GM19238 (cell line): ENCODE measurements around the gene ANKRD13C.
A peak's percentile ranks its signal among the peaks of the same experiment; 100 is the strongest.
"Not testable (repeated sequence)": the region's sequence is repeated elsewhere in the genome, so short reads cannot be mapped to it uniquely, and the experiment has no call there.

Experiments used
- DNase-seq: peaks from one replicate; pipeline ENCODE4 v3.0.0; 2011; ENCODE audit warnings: low spot score; ENCODE audit not compliant: insufficient read length

ANKRD13C gene, protein sequence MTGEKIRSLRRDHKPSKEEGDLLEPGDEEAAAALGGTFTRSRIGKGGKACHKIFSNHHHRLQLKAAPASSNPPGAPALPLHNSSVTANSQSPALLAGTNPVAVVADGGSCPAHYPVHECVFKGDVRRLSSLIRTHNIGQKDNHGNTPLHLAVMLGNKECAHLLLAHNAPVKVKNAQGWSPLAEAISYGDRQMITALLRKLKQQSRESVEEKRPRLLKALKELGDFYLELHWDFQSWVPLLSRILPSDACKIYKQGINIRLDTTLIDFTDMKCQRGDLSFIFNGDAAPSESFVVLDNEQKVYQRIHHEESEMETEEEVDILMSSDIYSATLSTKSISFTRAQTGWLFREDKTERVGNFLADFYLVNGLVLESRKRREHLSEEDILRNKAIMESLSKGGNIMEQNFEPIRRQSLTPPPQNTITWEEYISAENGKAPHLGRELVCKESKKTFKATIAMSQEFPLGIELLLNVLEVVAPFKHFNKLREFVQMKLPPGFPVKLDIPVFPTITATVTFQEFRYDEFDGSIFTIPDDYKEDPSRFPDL

DNA sequence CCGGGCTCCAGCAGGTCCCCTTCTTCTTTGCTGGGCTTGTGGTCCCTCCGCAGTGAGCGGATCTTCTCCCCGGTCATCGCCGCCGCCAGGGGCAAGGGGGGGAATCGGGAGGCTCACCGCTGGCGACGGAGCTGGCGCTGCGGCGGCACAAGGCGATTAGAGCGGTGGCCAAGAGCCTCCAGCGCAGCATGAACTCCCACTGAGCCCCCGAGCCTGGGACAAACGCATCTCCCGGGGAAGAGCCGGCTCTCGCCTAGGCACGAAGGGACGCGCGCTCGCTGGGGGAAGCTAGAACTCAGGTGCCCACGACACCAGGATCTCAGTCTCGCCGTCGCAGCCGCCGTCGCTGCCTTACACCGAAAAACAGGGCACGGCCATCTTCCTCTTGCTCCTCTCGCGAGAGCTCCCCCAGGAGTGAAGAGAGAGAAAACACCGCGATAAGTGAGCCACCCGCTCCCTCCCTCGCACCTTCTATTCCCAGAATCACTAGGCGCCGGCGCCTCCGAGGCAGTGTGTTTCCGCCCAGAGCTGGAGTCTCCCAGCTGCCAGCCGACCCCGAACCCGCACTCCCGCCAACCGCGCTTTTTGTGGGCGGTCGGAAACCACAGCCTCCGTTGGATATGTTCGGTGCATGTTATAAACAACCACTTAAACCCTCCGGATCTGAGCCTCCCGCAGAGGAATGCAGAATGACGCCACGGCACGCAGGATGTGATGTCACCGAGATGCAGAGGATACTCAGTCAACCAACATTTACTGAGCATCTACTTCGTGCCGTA lies at the start of gene ANKRD13C:
Gene ANKRD13C, minus strand, starts transcription at position 391 of the 779 bp plus-strand sequence. Its CDS starts 314 bp downstream, at position 77.
- peak; percentile 87 for DNase-seq

DNA sequence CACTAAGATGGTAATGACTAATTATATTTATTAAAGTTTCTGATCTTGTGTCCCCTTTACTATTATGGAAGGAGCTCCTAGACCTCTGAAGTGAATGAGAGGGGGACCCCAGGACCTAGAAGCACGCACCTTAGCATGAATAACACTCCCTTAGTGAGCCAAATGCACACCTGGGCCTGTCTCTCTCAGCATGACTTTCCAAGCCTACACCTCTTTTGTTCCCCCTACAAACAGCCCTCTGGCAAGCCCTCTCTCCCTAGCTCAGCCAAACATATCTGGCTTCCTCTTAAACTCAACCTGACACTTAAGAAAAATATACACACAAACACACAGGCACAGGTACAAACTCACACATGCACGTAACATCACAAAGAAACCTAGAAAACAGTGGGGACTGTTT lies 49.2 kb upstream of the ANKRD13C start:
- DNase-seq = no peak

DNA sequence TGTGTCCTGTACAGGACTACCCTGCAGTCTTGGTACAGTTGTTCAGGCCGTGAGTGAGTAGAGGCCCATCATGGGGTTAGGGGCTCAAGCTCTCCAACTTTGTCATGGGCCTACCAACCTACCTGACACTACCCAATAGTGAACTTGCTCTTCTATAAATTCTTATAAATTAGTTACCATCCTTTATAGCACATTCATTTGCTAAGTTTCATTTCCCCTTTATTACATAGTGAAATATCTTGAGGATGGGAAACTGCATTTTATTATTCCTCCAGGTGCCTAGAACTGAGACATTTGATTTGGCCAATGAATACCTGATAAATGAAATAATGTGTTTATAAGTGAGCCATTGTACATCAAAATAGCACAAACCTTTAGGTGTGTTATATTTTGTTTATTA lies 47.5 kb upstream of the ANKRD13C start:
- DNase-seq = no peak

DNA sequence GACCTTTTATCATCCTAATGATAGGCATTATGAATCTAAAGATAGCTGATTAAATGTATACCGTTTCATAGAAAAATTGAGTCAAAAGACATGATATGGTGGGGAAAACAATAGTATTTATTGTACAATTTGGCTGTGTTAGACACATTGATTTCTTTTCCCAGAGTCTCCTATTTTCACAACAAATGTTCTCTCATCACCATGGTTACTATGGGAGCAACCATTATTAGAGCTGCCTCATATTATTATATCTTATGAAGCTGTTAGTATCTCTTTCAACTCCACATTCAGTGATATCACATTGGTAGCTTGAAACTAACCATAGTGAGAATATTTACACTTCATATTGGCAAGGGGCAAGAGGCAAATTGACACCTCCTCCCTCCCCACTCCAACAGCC lies 45.8 kb upstream of the ANKRD13C start:
- no peak for DNase-seq

DNA sequence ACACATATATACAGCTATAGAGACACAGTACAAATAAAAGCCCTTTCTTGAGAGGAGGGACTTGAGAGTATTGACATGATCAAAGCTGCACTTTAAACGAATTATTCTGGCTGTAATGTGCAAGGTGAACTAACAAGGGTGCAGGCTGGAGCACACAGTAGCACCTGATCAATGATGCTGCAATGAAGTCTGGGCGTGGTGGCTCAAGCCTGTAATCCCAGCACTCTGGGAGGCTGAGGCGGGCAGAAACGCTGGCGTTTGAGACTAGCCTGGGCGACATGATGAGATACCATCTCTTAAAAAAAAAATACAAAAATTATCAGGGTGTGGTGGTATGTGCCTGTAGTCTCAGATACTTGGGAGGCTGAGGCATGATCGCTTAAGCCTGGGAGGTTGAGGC lies 42.5 kb upstream of the ANKRD13C start:
- no peak for DNase-seq

DNA sequence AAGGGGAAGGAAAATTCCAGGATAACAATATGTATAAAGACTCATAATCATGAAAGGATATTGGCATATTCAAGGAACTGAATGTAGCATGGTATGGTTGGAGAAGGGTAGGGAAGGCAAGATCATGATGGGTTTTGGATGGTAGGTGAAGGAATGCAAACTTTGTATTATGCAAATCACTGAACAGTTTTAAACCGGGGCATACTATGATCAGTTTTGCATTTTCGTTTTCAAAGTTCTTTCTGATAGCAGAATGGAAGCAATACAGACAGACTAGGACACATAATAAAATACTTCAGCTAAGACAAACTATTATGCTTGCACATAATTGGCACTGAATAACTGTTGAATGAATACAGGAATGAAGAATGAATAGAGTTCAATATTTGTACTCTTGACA lies 42.1 kb upstream of the ANKRD13C start:
- no peak for DNase-seq

DNA sequence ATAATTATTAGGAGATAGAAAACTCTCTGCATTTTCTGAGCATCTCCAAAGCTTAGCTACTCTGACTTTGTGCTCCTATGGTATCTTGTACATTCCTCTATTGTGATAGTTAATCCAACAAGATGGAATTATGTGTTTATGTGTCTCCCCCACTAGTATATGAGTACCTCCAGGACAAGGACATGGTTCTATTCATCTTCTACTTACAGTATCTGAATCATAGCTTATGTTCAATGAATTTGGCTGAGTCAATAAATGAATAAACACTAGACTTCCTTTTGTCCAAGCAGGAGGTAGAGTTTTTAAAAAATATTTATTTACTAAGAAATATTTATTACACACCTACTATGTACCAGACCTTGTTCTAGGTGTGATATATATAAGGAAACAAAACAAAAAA lies 38.1 kb upstream of the ANKRD13C start:
- DNase-seq = no peak

DNA sequence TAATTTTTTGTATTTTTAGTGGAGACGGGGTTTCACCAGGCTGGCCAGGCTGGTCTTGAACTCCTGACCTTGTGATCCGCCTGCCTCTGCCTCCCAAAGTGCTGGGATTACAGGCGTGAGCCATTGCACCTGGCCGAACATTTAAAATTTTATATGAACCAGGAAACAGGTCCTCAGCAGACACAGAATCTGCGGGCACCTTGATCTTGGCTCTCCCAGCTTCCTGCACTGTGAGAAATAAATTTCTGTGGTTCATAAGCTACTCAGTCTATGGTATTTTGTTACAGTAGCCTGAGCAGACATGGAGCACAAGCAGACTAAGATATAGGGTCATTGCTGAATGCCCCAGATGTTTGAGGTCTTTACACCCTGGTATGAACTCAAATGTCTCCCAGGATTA lies 33.0 kb upstream of the ANKRD13C start:
- DNase-seq = no peak

DNA sequence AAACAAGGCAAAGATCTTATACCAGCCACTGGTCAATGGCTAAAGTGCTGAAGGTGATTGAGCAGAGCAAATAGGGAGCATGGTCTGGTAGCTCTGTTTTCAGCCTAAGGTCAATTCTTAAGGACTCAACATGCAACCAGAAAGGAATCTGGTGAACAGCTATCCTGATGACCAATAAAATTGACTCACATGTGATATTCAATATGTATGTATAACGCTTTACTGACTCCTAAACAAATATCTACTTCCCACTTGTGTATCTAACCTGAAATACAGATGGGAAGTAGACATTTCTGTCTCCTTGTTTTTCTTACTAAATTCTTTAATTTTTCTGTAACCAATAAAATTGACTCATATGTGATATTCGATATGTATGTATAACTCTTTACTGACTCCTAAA lies 31.6 kb upstream of the ANKRD13C start:
- no peak for DNase-seq

DNA sequence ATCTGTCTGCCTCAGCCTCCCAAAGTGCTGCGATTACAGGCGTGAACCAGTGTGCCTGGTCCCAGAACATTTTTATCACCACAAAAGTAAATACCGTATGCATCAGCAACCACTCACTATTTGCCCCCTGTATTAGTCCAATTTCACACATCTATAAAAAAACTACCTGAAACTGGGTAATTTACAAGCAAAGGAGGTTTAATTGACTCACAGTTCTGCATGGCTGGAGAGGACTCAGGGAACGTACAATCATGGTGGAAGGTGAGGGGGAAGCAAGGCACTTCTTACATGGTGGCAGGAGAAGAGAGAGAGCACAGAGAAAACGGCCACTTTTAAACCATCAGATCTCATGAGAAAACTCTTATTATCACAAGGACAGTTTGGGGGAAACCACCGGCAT lies 31.0 kb upstream of the ANKRD13C start:
- DNase-seq = no peak

DNA sequence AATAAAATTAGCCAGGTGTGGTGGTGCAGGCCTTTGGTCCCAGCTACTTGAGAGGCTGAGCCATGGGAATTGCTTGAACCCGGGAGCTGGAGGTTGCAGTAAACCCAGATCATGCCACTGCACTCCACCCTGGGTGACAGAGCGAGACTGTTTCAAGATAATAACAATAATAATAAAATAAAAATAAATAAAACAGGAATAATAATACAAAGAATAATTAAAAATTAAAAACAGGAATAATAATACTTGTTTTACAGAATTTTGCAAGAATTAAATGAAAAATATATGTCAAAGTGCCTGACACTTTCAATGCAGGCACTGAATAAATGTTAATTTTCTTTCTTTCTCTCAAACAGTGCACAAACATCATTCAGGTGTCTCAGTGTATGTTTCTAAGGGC lies 30.0 kb upstream of the ANKRD13C start:
- no peak for DNase-seq

DNA sequence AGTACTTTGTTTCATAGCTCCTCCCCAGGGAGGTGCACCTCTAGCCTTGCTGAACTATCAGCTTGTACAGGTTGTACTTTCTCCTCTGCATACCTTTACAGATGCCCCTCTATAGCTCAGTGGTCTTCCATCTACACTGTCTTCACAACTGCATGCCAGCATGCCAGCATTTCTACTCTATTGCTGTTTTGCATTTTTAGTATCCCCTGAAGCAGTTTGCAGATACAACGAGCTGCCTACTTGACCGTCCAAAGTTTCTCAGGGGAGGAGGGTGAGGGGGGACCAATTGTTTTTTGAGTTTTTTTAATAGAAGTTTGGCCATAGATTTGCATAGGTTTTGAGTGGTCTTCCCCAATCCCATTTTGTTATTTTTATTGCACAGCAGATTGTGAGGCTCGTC lies 29.0 kb upstream of the ANKRD13C start:
- no peak for DNase-seq

DNA sequence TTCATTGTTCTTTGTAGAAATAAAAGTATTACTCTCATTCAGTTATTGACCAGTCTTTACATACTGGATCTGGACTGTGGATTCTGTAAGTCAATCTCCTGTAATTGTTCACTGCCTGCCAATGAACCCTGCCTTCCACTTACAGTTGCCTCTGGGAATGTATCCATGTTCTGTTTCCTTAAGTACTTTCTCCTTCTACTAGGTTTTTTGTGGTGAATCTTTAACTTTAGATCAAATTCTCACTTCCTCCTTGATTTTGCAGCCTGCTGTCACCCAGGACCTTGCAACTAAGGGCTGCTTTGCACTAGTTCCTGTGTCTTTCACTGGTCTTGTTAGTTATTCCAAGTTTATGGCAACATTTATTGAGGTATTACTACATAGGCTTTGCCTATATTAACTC lies 28.2 kb upstream of the ANKRD13C start:
- peak; percentile 20 for DNase-seq

DNA sequence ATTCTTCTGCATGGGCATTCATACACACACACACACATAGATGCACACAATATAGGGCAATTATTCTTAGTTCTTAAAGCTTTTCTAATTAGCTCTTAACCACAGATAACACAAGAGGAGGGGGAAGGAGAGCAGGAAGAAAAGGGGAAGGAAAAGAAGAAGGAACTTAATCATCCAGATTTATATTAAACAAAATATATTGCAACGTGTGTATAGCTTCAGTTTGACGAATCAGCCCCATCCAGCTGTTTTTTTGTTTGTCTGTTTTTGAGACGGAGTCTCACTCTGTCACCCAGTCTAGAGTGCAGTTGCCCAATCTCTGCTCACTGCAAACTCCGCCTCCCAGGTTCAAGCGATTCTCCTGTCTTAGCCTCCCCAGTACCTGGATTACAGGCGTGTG lies 21.7 kb upstream of the ANKRD13C start:
- no peak for DNase-seq

DNA sequence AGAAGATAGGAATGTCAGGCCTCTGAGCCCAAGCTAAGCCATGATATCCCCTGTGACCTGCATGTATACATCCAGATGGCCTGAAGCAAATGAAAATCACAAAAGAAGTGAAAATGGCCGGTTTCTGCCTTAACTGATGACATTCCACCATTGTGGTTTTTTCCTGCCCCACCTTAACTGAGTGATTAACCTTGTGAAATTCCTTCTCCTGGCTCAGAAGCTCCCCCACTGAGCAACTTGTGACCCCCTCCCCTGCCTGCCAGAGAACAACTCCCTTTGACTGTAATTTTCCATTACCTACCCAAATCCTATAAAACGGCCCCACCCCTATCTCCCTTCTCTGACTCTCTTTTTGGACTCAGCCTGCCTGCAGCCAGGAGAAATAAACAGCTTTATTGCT lies 19.1 kb upstream of the ANKRD13C start:
- not testable (repeated sequence) for DNase-seq

DNA sequence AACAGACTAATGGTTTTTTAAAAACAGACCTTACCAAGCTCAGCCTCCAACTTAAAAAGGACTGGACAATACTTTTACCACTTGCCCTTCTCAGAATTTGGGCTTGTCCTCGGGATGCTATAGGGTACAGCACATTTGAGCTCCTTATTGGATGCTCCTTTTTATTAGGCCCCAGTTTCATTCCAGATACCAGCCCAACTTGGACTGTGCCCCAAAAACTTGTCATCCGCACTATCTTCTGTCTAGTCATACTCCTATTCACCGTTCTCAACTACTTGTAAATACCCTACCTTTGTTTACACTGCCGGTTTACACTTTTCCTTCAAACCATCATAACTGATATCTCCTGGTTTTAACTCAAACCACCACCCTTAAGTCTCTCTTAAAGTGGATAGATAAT lies 17.9 kb upstream of the ANKRD13C start:
- DNase-seq = no peak

DNA sequence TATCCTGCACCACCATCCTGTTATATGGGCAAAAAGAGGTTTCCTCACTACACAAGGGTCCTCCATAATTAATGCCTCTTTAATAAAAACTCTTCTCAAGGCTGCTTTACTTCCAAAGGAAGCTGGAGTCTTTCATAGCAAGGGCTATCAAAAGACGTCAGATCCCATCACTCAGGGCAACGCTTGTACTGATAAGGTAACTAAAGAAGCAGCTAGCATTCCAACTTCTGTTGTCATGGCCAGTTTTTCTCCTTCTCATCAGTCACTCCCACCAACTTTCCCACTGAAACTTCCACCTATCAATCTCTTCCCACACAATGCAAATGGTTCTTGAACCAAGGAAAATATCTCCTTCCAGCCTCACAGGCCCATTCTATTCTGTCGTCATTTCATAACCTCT lies 17.1 kb upstream of the ANKRD13C start:
- not testable (repeated sequence) for DNase-seq

DNA sequence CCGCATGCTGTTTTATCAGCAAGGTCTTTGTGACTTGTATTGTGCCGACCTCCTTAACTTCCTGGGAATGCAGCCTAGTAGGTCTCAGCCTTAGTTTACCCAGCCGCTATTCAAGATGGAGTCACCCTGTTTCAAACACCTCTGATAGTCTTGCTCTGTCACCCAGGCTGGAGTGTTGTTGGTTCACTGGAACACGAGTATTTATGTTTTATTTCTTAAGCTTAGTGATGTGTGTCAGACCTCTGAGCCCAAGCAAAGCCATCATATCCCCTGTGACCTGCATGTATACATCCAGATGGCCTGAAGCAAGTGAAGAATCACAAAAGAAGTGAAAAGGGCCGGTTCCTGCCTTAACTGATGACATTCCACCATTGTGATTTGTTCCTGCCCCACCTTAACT lies 12.9 kb upstream of the ANKRD13C start:
- DNase-seq = not testable (repeated sequence)

DNA sequence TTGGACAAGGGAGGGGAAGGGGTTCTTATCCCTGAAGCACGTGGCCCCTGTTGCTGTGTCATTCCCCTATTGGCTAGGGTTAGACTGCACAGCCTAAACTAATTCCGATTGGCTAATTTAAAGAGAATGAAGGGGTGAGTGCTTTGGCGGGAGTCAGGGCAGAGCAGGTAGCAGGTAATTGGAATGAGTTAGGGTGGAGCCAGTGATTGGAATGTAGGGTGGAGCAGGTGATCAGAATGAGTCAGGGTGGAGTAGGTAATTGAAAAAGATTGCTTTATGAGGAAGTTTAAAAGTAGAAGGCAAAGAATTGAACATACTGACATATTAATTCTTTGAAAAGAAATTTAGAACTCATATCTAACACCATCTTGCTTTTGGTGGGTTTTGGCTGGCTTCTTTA lies 12.5 kb upstream of the ANKRD13C start:
- not testable (repeated sequence) for DNase-seq

DNA sequence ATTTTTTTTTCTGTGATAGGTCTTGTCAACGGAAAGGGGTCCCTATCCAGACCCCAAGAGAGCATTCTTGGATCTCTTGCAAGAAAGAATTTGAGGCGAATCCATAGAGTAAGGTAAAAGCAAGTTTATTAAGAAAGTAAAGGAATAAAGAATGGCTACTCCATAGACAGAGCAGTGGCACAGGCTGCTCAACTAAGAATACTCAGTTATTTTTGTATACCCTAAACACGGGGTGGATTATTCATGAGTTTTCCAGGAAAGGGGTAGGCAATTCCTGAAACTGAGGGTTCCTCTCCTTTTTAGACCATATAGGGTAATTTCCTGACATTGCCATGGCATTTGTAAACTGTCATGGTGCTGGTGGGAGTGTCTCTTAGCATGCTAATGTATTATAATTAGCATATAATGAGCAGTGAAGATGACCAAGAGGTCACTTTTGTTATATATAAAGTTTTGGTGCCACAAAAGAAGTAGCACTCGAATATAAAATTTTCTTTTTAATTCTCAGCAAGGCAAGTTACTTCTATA lies 12.0 kb upstream of the ANKRD13C start:
- DNase-seq = not testable (repeated sequence)

DNA sequence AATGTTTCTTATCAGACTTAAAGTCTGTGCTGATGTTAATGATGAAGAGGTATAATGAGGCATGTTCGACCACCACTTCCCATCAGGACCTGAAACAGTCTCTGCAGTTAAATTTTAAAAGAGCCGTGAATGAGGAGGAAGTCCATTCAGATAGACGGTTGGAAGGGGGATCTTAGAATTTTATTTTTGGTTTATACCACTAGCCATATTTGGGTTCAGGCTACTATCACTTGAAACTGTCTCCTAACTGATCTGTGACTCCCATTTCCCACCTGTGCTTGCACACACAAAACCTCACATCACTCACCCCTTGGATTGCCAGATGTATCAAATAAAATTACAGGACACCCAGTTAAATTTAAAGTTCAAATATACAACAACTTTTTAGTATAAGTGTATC lies 9.9 kb upstream of the ANKRD13C start:
- DNase-seq = no peak

DNA sequence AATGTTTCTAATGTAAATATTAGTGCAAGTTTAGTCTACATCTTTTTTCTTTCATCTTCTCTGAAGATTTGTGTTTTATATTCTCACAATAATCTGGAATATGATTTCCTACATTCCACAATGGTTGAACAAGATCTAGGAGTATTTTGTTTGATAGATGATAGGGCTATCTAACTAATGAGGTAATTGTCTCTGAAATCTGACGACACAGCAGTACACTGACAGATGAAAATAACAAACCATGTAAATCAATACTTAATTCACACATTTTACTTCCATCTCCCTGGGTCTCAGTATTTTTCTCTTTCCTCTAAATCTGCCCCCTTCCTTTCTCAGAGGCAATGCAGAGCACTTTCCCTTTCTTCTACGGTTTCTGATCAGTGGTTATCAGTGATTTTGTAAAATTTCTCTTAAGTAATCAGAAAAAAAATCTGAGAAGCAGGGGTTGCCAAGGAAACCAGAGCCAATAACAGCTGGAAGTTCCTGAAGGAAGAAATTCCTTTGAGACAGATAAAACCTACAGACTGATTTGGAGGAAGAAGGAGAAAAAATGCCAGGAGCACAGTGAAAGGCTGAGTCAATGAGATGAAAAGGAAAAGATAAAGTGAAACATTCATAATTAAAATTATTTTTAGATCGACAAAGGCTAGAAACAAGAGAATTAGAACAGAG lies 7.3 kb upstream of the ANKRD13C start:
- DNase-seq = no peak
